Stimulated activated CD8-positive, alpha-beta memory T cell treated with anti-CD3 and anti-CD28 coated beads, Interleukin-7, amount 100 ng/mL, for 1 hour (primary cell): ENCODE results near the gene APOC4.

Experiments
- DNase-seq, 2 donors: peaks; one replicate each; pipeline ENCODE4 v3.0.0-alpha.2; 2020; ENCODE audit warnings: low read depth in 2 of 2

Gene APOC4

DNA sequence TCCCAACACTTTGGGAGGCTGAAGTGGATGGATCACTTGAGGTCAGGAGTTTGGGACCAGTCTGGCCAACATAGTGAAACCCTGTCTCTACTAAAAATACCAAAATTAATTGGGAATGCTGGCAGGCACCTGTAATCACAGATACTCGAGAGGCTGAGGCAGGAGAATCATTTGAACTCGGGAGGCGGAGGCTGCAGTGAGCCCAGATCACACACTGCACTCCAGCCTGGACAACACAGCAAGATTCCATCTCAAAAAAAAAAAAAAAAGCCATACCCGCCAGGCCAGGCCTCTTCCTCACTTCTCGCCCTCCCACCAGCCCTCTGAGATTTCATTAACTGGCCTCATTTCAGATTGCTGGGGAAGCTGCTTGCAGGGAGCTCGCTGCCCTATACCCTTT is 51.5 kb downstream of the APOC4 start:
- DNase-seq, result no peak

GRCh38 chr19:44993926-44994537 is 52.0 kb downstream of the APOC4 start:
- no peak for DNase-seq
